H1 (cell line): ENCODE measurements around the gene GALNT18. TPM values are rescaled to one million over a fixed set of nuclear protein-coding genes. Genes with fewer than 3 reads are reported as not detected.

ENCODE experiments used
- CTCF ChIA-PET: fragments of 300-600 bp; sonication (Branson Sonifier 250); formaldehyde crosslinking; loops from one replicate; lab custom pipeline; 2021; ENCODE audit not compliant: partially characterized antibody; lab: Charles Lee
- POLR2A ChIA-PET: fragments of 300-600 bp; sonication (Branson Sonifier 250); formaldehyde crosslinking; loops from one replicate; lab custom pipeline; 2021; ENCODE audit warnings: inconsistent platforms; ENCODE audit not compliant: partially characterized antibody; lab: Charles Lee
- DNase-seq, 2 experiments: peaks; one replicate each; pipeline versions ENCODE4 v3.0.0 to v3.0.0-alpha.2; 2010 to 2022; ENCODE audit warnings: low spot score in 2 of 2, low read depth in 1 of 2, mixed read lengths in 1 of 2
- FAIRE-seq: peaks from 2 replicates; lab custom pipeline; 2011; peaks lifted over from hg19 to GRCh38; lab: Jason Lieb, UNC
- H2AFZ ChIP-seq: 2 replicates; pipeline ENCODE4 v1.8.1; 2012; ENCODE audit warnings: low read length, inconsistent platforms
- H2AK5ac ChIP-seq: 2 replicates; pipeline ENCODE4 v1.6.1; 2013; ENCODE audit warnings: low read depth, low read length
- H2BK120ac ChIP-seq: replicated peaks from 2 replicates; pipeline ENCODE3; 2013; ENCODE audit warnings: low read depth, low read length, inconsistent platforms
- H2BK12ac ChIP-seq: 2 replicates; pipeline ENCODE4 v1.6.1; 2013; ENCODE audit warnings: low read depth, low read length
- H2BK15ac ChIP-seq: 2 replicates; pipeline ENCODE4 v1.6.1; 2013; ENCODE audit warnings: low read length
- H2BK20ac ChIP-seq: 2 replicates; pipeline ENCODE4 v1.6.1; 2013; ENCODE audit warnings: low read length
- H2BK5ac ChIP-seq: 2 replicates; pipeline ENCODE4 v1.6.1; 2013; ENCODE audit warnings: low read depth, low read length
- H3K14ac ChIP-seq: 2 replicates; pipeline ENCODE4 v1.6.1; 2013; ENCODE audit warnings: inconsistent platforms; ENCODE audit not compliant: insufficient read length
- H3K18ac ChIP-seq: 2 replicates; pipeline ENCODE4 v1.6.1; 2013; ENCODE audit warnings: low read length; ENCODE audit errors: extremely low read depth
- H3K23ac ChIP-seq: 2 replicates; pipeline ENCODE4 v1.6.1; 2013; ENCODE audit warnings: inconsistent platforms; ENCODE audit not compliant: insufficient read length
- H3K23me2 ChIP-seq: 2 replicates; pipeline ENCODE4 v1.6.1; 2013; ENCODE audit warnings: low read depth, low read length
- H3K27ac ChIP-seq: 2 replicates; pipeline ENCODE4 v1.6.1; 2011; ENCODE audit warnings: low read depth, low read length, inconsistent platforms
- H3K27me3 ChIP-seq, 4 experiments: replicated peaks in 1 of 4; 1 replicate in 1 of 4; 2 replicates in 3 of 4; pipeline versions ENCODE4 v1.6.1 to v1.8.1; 2011 to 2013; ENCODE audit warnings: low read length in 3 of 4, mild to moderate bottlenecking in 3 of 4, inconsistent platforms in 2 of 4, mixed read lengths in 2 of 4, moderate library complexity in 1 of 4; ENCODE audit not compliant: control insufficient read depth in 3 of 4, insufficient read depth in 3 of 4; ENCODE audit errors: extremely low read depth in 1 of 4
- H3K36me3 ChIP-seq, 4 experiments: 2 replicates each; pipeline versions ENCODE4 v1.6.1 to v1.8.1; 2011 to 2013; ENCODE audit warnings: mild to moderate bottlenecking in 4 of 4, low read length in 3 of 4, moderate library complexity in 2 of 4, control low read depth in 1 of 4, inconsistent platforms in 1 of 4; ENCODE audit not compliant: insufficient read depth in 4 of 4, control insufficient read depth in 2 of 4
- H3K4ac ChIP-seq: replicated peaks from 2 replicates; pipeline ENCODE3; 2013; ENCODE audit warnings: low read length, low read depth, mixed read lengths, inconsistent platforms; ENCODE audit not compliant: insufficient read length
- H3K4me1 ChIP-seq, 4 experiments: replicated peaks in 1 of 4; 1 replicate in 1 of 4; 2 replicates in 3 of 4; pipeline versions ENCODE4 v1.6.1 to v1.8.1; 2011 to 2013; ENCODE audit warnings: low read length in 3 of 4, inconsistent platforms in 2 of 4, mixed read lengths in 1 of 4; ENCODE audit not compliant: insufficient read depth in 4 of 4, control insufficient read depth in 3 of 4
- H3K4me2 ChIP-seq, 2 experiments: 2 replicates each; pipeline versions ENCODE4 v1.6.1 to v1.8.1; 2011 to 2013; ENCODE audit warnings: low read depth in 2 of 2, low read length in 2 of 2, control low read depth in 1 of 2, inconsistent platforms in 1 of 2, mild to moderate bottlenecking in 1 of 2; ENCODE audit not compliant: insufficient read depth in 1 of 2
- H3K4me3 ChIP-seq, 4 experiments: fragments of 200-600, 300-600 bp in 1 of 4; sonication (generic), shearing (Covaris generic), sonication (Bioruptor Twin) in 1 of 4; 2 replicates each; pipeline versions ENCODE4 v1.5.1 to v1.8.1; 2011 to 2016; ENCODE audit warnings: low read length in 4 of 4, low read depth in 3 of 4, control low read depth in 2 of 4, inconsistent platforms in 2 of 4, mild to moderate bottlenecking in 2 of 4, mixed read lengths in 1 of 4, moderate library complexity in 1 of 4; ENCODE audit not compliant: insufficient read depth in 2 of 4; ENCODE audit errors: extremely low read depth in 1 of 4
- H3K56ac ChIP-seq: replicated peaks from 2 replicates; pipeline ENCODE3; 2013; ENCODE audit warnings: low read depth, mild to moderate bottlenecking, mixed read lengths, low read length, inconsistent platforms; ENCODE audit not compliant: insufficient read length
- H3K79me1 ChIP-seq: 2 replicates; pipeline ENCODE4 v1.6.1; 2013; ENCODE audit warnings: low read depth, low read length, control low read depth
- H3K79me2 ChIP-seq, 2 experiments: 2 replicates each; pipeline versions ENCODE4 v1.6.1 to v1.8.1; 2012 to 2013; ENCODE audit warnings: low read length in 2 of 2, mild to moderate bottlenecking in 2 of 2, inconsistent platforms in 1 of 2; ENCODE audit not compliant: insufficient read depth in 2 of 2, control insufficient read depth in 1 of 2
- H3K9ac ChIP-seq, 4 experiments: replicated peaks in 1 of 4; 1 replicate in 1 of 4; 2 replicates in 3 of 4; pipeline versions ENCODE4 v1.6.1 to v1.8.1; 2011 to 2013; ENCODE audit warnings: low read depth in 3 of 4, low read length in 3 of 4, control low read depth in 2 of 4, mild to moderate bottlenecking in 2 of 4, moderate library complexity in 2 of 4, inconsistent platforms in 1 of 4; ENCODE audit errors: extremely low read depth in 1 of 4
- H3K9me3 ChIP-seq, 2 experiments: 2 replicates each; pipeline versions ENCODE4 v1.6.1 to v1.8.1; 2012 to 2013; ENCODE audit warnings: mild to moderate bottlenecking in 2 of 2, moderate library complexity in 2 of 2, control low read depth in 1 of 2, inconsistent platforms in 1 of 2, low read depth in 1 of 2, low read length in 1 of 2, mixed read lengths in 1 of 2; ENCODE audit not compliant: insufficient read depth in 2 of 2
- H4K20me1 ChIP-seq, 2 experiments: replicated peaks in 1 of 2; 2 replicates each; pipeline versions ENCODE3 to v1.8.1; 2011 to 2013; ENCODE audit warnings: inconsistent platforms in 2 of 2, low read length in 2 of 2, mild to moderate bottlenecking in 1 of 2; ENCODE audit not compliant: insufficient read depth in 2 of 2, control insufficient read depth in 1 of 2
- H4K5ac ChIP-seq: 2 replicates; pipeline ENCODE4 v1.6.1; 2013; ENCODE audit warnings: low read length, low read depth, mixed read lengths, inconsistent platforms; ENCODE audit not compliant: insufficient read length
- H4K8ac ChIP-seq: 2 replicates; pipeline ENCODE4 v1.8.0; 2013; ENCODE audit warnings: mild to moderate bottlenecking, moderate library complexity, low read length, inconsistent platforms; ENCODE audit not compliant: insufficient read depth; ENCODE audit errors: extremely low read depth
- H4K91ac ChIP-seq: replicated peaks from 2 replicates; pipeline ENCODE3; 2013; ENCODE audit warnings: low read length, mixed read lengths, inconsistent platforms; ENCODE audit not compliant: insufficient read length
- CBX8 ChIP-seq: fragments of 300-800, 300-1000 bp; sonication (generic); IDR thresholded peaks from 2 replicates; pipeline ENCODE4 v1.7.1; 2016; ENCODE audit warnings: low read depth, low read length, borderline replicate concordance
- CEBPB ChIP-seq: IDR thresholded peaks from 2 replicates; pipeline ENCODE4 v1.6.1; 2012; ENCODE audit warnings: low read depth, low read length
- EGR1 ChIP-seq: IDR thresholded peaks from 2 replicates; pipeline ENCODE4 v1.6.1; 2011; ENCODE audit warnings: low read depth, low read length, borderline replicate concordance
- POLR2AphosphoS5 ChIP-seq: IDR thresholded peaks from 2 replicates; pipeline ENCODE4 v1.6.1; 2011; ENCODE audit warnings: low read depth, low read length
- POU5F1 ChIP-seq: IDR thresholded peaks from 2 replicates; pipeline ENCODE4 v1.6.1; 2011; ENCODE audit warnings: low read depth, mild to moderate bottlenecking, low read length, moderate library complexity
- SIX5 ChIP-seq: IDR thresholded peaks from 2 replicates; pipeline ENCODE4 v1.6.1; 2011; ENCODE audit warnings: mild to moderate bottlenecking, low read depth, low read length
- TBP ChIP-seq: IDR thresholded peaks from 2 replicates; pipeline ENCODE4 v1.6.1; 2011; ENCODE audit warnings: low read depth, low read length, improper control_type of control experiment
- polyA plus RNA-seq, 7 experiments: library from polyadenylated mRNA; depleted of rRNA in 3 of 7; stranded (reverse) in 5 of 7; unstranded in 2 of 7; fragments of >200 nt in 5 of 7; fragments of 200-250 nt in 2 of 7; gene quantifications; 1 replicate in 5 of 7; 2 replicates in 1 of 7; 4 replicates in 1 of 7; pipeline versions ENCODE4 v1.2.1 to v1.2.3, GENCODE V29; 2011 to 2013; ENCODE audit warnings: missing spikeins in 2 of 7, mixed read lengths in 2 of 7
- total RNA-seq: library from RNA; stranded (reverse); fragmentation: NEBNext Ultra II Directional; extraction: Animal tissue kit (Norgen Biotek cat#: 25700); gene quantifications from 2 replicates; pipeline ENCODE4 v1.2.1, GENCODE V29; 2021

GALNT18 gene
- total and polyA plus RNA-seq, 2 of the 8 experiments (the other 6 are each of a cell fraction or from before 2014, with no cell fraction given): 6.0 to 9.4 TPM

GRCh38 chr11:11505190-11505589, 116.6 kb downstream of the GALNT18 start:
- H2BK120ac ChIP-seq: no peak overlapping the region
- no peak overlapping the region for H2AFZ ChIP-seq

More at GRCh38 chr11:11505190-11505589, 116.6 kb downstream of the GALNT18 start:
- ChIA-PET CTCF (interaction anchor here (0.7 kb wide), 1 partner anchor 481 kb away, joined by 3 read pairs; no protein-coding TSS in a partner anchor), POLR2A (no interaction called here)
- no peaks in the 10 kb centered on the region; the same call in 1 of the 2 replicates for H3K79me1 ChIP-seq
- H3K27me3 ChIP-seq: no peaks in the 10 kb centered on the region
- H4K20me1 ChIP-seq: no peaks in the 10 kb centered on the region
- no peak overlapping the region for H3K18ac ChIP-seq
- H3K4me1 ChIP-seq: peaks cover 4 to 14% (median 10%) of the 10 kb centered on the region in 4 experiments; a peak in 6 of 7 replicates
- H3K23ac ChIP-seq: no peak overlapping the region
- H4K5ac ChIP-seq: no peak overlapping the region
- H3K27ac ChIP-seq: no peak overlapping the region
- H3K4me3 ChIP-seq: no peak overlapping the region
- no peak overlapping the region for H2BK12ac ChIP-seq
- DNase-seq (no peak), FAIRE-seq (no peak)
- H3K9me3 ChIP-seq: no peaks in the 10 kb centered on the region
- H3K56ac ChIP-seq: no peak overlapping the region
- H3K4me2 ChIP-seq: no peak overlapping the region
- no peak overlapping the region for H4K91ac ChIP-seq
- no peak overlapping the region for H3K9ac ChIP-seq
- no peak overlapping the region for H2BK15ac ChIP-seq
- no peaks in the 10 kb centered on the region for H3K23me2 ChIP-seq
- H3K4ac ChIP-seq: no peak overlapping the region
- H2AK5ac ChIP-seq: no peak overlapping the region
- no peak overlapping the region for H4K8ac ChIP-seq
- H3K36me3 ChIP-seq: no peaks in the 10 kb centered on the region
- no peaks in the 10 kb centered on the region for H3K79me2 ChIP-seq
- TF ChIP-seq SIX5 (no peak), EGR1 (no peak), CEBPB (no peak), POU5F1 (no peak), CBX8 (no peak), POLR2AphosphoS5 (no peak), TBP (no peak)
- no peak overlapping the region for H2BK5ac ChIP-seq
- H3K14ac ChIP-seq: no peak overlapping the region
- no peak overlapping the region for H2BK20ac ChIP-seq
